ENCODE data around the gene PGF.

PGF gene

DNA sequence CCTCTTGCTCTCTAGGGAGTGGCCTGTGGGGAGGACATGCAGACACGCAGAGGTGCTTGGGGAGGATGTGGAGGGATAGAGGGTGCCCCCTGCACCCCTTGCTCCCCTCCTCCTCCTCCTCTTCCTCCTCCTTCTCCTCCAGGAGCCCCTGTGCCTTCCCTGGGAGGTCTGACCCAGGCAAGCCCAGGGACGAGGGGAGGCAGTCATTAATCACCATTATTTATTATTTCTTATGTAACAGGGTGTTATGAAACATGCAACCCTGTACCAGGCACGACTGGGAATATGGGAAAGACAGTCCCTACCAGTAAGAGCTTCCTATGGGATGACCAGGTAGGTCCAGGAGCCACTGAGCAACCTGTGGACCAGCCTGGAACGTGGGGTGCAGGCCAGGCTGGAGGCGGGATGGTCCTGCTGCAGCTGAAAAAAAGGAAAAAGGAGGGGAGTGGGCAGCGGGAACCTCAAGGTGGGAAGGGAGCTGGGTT, 22.5 kb upstream of the PGF start:
- no peak for DNase-seq

DNA sequence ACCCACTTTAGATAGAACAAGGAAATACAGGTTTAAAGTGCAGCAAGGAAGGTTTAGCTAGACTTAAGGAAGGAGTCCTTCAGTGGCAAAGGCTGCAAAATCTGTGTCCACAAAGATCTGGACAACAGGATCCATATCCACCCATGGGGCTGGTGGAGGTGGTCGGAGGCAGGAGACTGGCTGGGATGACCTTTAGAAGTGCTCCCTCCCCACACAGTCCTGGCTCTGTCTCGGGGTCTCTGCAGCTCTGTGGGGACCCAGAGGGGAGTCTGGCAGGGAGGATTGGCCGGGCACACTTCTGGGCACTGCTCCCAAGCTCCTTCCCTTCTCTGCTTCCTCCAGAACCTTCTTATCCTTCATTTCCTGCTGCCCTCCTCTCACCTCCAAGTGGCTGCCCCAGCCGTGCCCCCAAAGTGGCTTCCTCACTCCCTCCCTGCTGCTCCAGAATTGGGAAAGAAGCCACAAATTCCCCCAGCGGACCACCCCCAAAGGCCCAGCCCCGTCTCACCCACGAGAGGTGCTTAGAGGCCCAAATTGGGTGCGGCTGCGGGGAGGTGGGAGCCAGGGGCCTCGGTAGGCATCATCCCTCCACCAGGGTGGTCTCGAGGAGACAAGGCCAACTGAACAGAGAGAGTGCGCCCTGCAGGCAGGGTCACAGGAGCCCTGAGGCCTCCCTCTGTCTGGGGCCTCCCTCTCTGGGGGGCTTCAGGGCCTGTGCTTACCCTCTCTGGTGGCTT, 21.9 kb upstream of the PGF start:
- no peak for DNase-seq

DNA sequence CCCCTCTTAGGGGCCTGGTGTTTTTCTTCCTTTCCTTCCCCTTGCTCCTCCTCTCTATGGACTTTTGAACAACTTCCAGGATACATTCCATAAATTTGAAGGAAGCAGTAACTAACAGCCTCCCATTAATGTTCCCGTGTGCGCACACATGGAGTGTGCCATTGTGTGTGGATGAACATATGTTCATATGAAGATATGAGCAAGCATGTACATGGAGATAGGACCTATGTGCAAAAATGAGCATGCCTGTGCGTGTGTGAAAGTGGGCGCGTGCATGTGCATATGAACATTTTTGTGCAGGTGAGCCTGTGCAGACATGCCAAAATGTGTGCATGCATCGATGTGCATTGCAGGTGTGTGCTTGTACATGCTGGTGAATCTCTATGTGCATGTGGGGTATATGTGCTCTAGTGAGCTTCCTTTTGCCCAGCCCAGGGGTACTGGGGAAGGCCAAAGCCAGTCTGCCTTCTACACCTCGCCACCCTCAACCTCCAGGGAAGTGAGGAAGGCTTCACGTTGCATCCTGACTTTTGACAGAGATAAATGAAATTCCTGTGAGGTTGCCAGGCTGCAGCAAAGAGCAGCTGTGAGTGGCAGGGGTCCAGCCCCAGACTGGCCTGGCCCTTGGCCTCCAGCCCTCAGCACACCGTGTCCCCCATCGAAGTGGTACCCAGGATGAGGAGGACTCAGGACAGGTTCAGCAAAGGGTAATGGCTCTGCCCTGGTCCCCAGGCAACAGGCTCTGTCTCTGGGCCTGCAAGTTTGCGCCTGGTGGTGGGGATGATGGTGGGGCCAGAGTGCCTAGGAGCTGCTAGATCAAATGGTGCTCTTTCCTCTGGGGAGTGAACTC, 21.1 kb upstream of the PGF start:
- DNase-seq, result no peak

DNA sequence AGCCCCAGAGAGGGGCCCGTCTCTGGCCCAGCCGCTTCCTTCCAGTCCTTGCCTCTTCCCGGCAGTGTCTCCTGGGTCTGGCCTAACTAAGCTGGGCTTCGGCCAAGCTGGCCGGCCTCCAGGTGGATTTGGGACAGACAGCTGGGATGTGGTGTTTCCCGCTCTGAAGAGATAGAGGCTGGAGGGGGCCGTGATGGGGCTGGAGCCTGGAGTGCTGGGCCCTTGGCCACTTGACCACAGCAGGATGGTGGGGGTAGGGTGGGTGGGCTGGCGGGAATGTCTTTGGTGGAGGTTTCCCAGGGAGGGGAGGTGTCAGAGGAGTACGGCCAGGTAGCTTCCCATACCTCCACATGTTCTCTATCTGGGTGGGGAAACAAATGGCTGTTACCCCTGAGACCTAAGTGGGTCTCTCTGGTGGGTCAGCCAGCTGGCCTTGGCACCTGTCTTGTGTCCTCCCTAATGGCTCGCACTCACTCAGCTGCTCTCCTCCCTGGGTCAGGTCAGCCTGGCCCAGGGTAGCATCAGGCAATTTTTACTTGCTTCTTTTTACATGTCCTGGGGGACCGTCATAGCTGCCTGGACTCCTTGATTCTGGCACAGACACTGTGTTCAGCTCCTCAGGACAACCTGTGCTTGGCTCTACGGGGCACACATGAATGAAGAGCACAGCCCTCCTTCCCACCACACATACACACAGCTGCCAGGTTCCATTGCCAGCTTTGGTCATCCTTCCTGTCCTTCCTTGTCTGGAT, 19.8 kb upstream of the PGF start:
- DNase-seq, result no peak

DNA sequence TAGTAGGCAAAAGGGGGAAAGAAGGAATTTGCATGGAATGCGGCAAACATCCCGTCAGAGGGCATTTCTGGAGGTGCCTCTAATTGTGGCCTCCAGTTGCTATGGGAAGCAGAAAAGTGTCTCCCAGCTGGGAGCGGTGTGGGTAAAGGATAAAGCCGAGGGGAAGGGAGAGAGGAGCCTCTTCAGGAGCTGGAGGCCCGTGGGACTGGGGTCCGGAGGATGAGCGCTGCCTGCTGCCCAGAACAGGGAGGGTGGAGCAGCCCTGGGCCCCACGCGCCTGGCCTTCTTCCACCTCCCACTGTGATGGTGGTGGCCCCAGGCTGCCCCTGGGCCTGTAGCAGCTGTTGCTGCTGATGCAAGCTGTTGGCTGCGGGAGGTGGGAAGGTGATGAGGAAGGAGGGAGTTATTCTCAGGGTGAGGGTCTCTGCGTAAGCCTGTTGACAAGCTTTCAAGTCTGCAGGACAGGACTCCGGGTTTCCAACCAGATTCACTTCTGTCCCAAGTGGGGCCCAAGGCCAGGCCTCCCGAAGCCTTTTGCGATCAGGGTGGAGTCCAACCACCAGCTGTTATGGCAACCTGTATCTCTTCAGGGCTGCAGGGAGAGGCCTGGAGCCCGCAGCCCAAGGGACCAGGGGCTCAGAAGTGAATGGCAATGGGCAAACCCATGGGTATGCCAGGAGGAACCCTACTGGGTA, 19.1 kb upstream of the PGF start:
- DNase-seq, result no peak

DNA sequence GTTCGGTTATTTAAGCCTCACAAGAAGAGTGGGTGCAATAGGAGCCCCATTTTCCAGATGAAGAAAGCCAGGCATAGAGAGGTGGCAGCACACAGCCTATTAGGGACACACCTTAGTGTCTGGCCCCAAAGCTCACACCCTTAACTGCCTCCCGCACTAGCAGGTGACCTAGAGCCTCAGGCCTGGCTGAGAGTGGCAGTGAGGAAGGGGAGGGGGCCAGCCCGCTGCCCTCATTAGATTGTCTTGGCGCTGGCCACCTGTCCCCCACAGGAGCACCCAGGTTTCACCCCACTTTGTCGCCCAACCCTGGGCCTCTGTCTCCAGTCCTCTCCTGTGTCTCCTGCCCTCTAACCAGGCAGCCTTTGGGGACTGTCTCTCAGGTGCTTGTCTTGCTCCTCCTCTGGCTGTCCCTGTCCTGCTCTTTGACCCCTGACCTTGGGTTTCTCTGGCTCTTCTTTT, 18.5 kb upstream of the PGF start:
- no peak for DNase-seq

DNA sequence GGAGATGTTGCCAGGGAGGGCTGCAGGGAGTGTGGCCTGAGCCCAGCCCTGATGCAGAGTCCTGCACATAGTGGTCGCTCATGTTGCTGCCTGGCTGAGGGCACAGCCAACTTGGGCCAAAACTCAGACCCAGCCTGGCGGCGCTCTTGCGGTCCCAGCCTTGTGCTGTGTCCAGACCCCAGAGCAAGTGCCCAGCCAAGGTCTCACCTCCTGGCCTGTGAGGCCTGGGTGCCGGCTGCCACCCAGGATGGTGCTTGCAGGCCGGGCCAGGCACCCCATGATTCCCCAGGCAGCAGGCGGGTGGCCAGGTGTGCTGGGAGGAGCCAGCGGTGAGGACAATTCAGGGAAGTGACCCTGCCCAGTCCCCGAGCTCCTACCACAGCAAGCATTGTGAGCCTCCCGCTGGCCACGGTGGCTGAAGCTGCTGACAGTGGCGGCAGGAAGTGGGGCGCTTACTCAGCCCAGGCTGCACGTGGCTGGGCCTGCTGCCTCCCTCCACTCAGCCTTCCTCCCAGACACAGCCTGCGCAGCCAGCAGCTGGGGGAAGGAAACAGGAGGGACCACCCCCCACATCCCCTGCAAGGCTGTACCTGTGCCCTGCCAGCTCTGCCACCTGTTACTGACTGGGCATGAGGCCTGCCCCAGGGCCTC, 17.7 kb upstream of the PGF start:
- no peak for DNase-seq

DNA sequence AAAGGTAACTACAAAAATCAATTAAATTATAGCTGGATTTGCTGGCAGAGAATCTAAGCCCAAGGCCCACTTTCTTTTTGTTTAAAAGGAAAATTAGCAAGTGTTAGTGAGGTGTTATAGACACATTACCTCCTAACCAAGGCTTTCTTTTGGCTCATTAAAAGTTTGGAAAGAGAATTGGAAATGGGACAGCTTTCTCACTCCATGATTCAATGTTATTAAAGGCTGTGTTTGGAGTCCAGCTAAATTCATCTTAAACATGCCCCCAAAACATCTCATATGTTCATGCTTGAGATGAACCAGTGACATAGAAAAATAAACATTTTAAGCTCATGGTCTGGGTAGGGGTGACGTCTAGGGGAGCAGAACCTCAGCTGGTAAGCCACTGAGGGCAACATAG, 13.4 kb upstream of the PGF start:
- DNase-seq, result no peak

DNA sequence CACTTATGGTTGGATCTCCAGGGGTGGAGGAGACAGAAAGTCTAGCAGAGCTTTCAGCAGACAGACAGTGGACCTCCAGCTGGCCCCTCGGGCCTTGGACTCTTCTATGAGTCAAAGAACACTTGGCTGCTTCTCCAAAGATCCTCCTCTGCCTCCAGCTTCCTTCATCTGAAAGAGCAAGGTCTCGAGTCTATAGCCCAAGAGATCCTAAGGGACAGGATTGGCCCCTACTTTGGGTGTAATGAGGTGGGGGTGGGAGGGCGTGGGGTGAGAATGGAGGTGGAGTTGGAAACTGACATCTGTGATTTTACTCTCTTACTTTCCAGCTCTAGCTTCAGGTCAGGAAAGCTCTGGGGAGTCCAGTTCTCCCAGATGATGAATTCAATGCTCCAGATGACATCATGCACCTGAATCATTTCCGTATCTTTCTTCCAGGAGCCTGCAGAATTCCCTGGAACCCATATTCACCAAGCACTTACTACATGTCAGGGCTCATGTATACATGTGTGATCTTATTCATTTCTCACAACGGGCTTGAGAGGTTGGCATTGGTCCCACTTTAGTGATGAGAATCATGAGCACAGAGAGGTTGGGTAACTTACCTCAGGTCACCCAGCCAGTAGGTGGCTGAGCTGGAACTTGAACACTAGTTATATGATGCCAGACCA, 10.2 kb upstream of the PGF start:
- no peak for DNase-seq

DNA sequence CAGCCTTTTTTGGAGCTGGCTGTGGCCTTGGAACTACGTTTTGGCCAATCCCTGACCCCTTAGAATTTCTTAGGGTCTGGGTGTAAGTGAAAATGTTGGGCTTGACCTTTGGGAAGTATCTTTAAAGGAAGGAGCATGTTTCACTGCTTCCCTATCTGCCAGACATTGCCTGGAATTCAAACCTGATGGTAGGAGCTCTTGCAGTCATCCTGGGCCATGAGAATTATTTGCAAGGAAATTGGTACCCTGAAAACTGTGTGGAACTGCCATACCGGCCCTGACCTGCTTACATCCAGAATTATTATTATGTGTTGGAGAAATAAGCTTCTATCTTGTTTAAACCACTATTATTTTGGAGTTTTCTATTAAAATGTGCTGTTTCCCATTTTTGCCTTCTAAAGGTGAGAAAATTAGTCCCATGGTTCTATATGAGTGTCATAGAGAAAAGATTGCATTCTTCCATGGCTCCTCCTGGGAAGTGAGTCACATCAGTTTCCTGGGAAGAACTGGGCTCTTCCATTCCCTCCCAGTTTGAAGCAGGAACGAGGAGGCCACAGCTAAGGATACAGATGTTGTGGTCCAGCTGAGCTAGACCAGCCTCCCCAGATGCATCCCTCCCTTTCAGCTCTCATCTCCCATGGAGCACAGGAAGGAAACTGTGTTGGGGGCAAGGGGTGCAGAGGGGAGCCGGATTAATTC, 9.5 kb upstream of the PGF start:
- no peak for DNase-seq

DNA sequence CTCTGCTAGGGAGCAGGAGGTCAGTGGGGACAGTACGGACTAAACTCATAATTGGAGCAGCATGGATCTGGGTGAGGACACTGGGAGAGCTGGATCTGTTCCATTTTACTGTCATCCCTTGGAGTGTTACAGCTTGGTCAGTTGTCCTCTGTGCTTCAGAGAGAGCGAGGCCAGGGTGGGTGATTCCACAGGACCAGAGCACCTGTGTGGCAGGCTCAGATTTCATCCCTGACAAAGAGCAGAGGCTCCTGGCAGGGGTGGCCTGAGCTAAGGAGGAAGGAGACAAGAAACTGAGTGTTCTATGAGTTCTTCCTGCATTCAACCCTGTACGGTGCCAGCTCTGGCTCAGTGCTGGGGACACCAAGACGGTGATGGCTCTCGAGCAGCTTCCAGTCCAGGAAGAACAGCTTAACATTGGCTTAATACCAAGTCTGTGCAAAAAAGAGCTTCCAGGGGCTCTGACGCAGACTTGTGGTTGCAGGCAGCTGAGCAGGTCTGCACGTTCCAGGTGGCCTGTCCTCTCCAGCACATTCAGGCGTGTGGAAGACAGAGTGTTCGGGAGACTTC, 8.4 kb upstream of the PGF start:
- DNase-seq, result no peak

DNA sequence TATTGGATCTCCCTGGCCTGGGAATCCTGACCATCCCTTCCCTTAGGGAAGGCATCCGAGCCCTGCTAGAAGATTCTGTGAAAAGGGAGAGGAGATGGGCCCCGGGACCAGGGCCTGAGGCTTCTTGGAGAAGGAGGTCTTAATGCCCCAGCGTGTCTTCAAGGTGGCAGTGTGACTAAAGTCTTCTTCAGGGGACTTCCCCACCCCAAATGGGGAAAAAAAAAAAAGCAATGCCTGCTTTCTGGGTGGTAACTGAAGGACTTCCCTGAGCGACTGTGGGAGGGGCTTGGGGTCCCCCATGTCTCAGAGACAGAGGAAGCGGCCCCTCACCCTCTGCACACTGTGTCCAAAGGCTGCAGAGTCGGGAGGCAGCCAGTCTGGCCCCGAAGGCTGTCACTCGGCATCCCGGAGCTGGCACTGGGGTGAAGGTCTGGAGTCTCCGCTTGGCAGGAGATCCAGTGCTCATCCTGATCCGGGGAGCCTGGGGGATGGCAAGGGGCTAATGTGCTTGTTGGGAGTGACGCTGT, 7.8 kb upstream of the PGF start:
- no peak for DNase-seq

DNA sequence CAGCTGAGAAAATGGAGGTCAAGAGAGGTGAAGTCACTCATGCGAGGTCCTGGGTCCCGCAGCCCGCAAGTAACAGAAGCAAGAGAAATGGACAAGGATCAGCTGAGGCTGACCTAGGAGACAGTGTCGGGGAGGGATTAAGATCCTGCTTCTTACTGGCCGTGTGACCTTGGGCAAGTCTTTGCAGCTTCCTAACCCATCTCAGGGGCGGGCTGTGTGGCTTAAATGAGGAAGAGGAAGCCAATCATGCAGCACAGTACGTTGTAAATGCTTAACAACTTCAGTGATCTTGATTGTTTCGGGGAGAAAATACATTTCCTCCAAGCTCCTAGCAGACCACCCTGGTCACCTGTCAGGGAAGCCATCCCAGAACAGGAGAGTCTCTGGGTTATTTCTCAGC, 7.1 kb upstream of the PGF start:
- no peak for DNase-seq

DNA sequence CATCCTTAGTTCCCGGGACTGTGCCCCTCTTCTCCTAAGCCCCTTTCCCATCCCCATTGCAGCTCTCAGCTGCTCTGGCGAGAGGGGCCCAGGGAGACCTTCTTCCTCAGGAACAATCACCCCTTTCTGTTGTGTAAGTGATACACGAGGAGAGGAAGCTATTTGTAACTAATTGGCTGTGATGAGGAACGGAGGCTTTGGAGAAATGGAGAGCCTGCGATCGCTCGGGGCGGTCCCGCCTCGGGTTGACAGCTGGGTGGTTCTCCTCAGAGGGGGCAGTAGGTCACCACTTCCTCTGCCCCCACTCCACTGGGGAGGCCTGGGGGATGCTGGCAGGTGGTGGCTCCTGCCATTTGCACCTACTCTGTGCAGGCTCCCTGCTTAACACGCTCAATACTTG, 6.6 kb upstream of the PGF start:
- DNase-seq, result no peak

DNA sequence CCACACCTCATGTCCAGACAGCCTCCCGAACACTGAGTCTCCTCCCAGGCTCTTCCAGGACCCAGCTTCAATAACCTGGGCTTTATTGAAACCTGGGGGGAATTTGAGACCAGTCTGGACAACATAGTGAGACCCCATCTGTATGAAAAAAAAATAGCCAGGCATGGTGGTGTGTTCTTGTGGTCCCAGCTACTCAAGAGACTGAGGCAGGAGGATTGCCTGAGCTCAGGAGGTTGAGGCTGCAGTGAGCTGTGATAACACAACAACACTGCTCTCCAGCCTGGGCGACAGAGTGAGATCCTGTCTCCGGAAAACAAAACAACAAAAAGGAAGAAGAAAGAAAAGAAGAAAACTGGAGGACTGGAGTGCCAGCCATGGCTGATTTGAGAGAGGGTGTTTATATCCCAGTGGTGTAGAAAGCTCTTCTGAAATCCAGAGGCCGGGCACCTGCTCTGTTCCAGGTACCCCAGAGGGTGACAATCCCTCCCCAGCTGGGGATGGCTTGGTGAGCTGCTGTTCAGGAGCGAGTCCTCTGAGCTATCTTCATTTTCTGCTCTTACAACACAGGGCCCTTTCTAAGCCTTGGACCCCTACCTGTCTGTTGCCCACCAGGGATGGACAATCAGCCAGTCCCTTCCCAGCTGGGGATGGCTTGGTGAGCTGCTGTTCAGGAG, 6.0 kb upstream of the PGF start:
- DNase-seq, result no peak

DNA sequence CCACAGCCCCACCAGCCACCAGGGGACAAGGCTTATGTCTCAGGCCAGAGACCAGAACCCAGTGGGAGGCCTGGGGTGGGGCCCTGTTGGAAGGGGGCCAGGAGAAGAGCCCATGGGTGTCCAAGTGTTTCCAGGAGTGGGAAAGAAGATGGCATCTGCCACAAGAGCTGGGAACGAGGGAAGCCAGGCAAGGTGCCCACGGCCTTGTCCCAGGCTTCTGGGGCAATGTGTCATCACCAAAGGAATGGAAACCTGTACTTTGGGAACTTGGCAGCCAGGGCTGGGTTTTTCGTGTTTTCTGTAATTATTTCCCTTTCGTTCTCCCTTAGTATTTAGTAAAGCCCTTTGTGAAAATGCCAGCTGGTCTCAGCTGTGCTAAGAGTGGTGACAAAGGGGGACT, 5.3 kb upstream of the PGF start:
- DNase-seq, result no peak

DNA sequence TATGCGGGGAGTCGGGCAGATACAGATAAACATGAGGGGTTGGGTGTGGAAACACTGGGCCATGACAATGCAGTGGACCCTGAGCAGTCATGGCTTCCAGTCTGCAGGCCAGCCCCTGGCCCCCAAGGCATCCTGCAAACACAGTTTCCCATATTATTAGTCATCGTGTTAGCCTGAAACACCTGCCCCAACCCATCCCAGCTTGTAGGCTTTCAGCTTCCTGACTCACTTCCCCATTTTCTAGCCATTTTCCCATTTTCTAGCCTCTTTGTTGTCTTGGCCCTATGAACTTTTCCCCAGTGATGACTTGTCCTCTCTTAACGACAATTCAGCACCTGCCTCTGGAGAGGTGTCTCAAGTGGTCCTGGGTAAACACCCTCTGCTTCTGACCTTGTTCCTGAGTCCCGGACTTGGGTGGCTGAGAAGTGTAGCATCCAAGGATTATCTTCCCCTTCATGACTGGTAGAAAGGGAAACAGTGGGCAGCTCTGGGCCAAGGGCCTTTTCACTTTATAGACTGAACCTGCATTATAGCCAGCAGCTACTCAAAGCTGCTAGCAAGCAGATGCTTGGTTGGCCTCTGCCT, 4.3 kb upstream of the PGF start:
- DNase-seq, result no peak

DNA sequence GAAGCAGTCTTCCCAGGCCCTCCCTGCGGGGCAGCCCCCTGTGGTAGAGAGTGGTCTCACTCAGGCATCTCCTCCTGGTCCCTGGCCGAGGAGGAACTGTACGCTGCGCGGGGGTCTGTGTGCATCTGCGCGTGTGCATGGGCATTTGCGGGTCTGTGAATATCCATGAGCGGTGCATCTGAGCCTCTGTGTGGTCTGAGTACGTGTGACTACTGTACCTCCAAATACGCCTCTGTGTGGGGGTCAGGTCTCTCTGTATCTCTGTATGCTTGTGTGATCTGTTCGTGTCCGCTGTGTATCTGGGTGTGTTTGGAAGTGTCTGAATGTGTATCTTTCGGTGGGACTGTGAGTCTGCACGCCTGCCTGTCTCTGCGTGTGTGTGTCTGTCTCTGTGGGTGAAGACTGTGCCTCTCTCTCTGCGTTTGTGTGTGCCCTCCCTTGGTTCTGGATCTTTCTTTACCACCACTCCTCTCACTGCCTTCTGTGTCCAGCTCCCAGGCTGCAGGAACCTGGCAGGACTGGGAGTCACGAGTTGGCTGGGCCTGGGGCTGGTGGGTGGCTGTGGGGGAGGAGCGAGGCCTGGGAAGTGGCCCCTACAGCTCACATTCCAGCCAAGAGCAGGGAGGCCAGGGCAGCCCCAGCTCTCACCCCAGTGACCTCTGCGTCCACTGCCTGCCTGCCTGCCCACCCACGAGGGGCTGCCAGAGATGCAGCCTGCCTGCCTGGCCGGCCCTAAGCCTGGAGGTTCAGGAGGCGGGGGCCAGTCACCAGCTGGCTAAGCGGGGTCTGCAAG, 1.1 kb upstream of the PGF start:
- DNase-seq, result no peak

DNA sequence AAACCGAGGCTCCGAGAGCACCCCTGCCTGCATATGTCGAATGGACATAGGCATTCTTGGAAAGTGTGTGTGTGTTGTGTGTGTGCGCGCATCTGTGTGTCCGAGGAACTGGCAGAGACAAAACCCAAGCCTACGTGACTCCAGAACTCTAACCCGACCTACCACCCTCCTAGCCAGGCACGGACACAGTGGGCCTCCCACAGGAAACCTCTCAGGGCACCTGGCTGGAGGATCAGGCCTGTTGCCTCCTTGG, 556 bp upstream of the PGF start:
- no peak for DNase-seq

Data from NCI-H345 (cell line).